Testis (tissue), 2 donors: ENCODE results near the gene MOB3B.

Experiments used
- CTCF ChIP-seq, 3 experiments: fragments of 450-650 bp in 2 of 3; fragments of 200-600 bp in 1 of 3; sonication (generic) in 1 of 3; IDR thresholded peaks; one replicate each; pipeline ENCODE4 v1.5.1; 2016 to 2019; ENCODE audit warnings: antibody characterized with exemption in 3 of 3, mild to moderate bottlenecking in 2 of 3, moderate library complexity in 1 of 3
- POLR2A ChIP-seq: fragments of 450-650 bp; IDR thresholded peaks from one replicate; pipeline ENCODE4 v1.6.1; 2017; ENCODE audit warnings: antibody characterized with exemption, mild to moderate bottlenecking, moderate library complexity

GRCh38 chr9:27541740-27542139, 12.1 kb upstream of the MOB3B start:
- TF ChIP-seq CTCF (IDR thresholded peaks at IDR 0.05) (no peak), POLR2A (no peak)
